Activated naive CD4-positive, alpha-beta T cell treated with anti-CD3 and anti-CD28 coated beads, Interleukin-2, amount 10 ng/mL, durations not matched to agents 7 days and 5 days (primary cell): ENCODE results near the gene SNX11.

Experiments used
- CTCF ChIA-PET: fragments of 350-600 bp; sonication (Branson Sonifier 250); formaldehyde crosslinking; loops from one replicate; lab custom pipeline; 2021; ENCODE audit warnings: antibody characterized with exemption; lab: Charles Lee
- DNase-seq: peaks from one replicate; pipeline ENCODE4 v3.0.0-alpha.2; 2020
- H3K27ac Mint-ChIP-seq: one replicate; pipeline ENCODE4 v1.8.0; 2021; ENCODE audit warnings: mild to moderate bottlenecking, moderate library complexity, mixed read lengths
- H3K27me3 Mint-ChIP-seq: one replicate; pipeline ENCODE4 v1.8.0; 2021; ENCODE audit warnings: mild to moderate bottlenecking, mixed read lengths
- H3K36me3 Mint-ChIP-seq: one replicate; pipeline ENCODE4 v1.8.0; 2021; ENCODE audit warnings: mixed read lengths
- H3K4me1 Mint-ChIP-seq: one replicate; pipeline ENCODE4 v1.8.0; 2021; ENCODE audit warnings: mixed read lengths
- H3K4me3 Mint-ChIP-seq: one replicate; pipeline ENCODE4 v1.8.0; 2021; ENCODE audit warnings: mild to moderate bottlenecking, moderate library complexity, mixed read lengths
- H3K9me3 Mint-ChIP-seq: one replicate; pipeline ENCODE4 v1.8.0; 2021; ENCODE audit warnings: mixed read lengths

Gene SNX11

DNA sequence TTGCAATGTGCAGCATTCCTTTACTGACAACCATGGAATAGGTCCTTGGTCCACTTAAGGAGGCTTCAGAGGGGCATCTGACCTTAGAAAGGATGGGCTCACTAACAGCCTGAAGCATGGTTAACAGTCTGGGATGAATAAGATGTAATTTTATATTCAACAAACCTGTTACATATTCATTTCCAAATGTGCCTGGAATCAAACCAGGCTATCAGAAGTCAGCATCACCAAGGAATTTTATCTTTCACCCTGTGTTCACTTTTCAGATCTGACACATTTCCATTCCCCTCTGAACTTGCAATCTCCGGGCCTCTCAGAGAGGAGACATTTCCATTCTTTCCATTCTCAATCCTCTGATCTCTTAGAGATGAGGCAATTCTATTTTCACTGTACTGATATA is 62.4 kb downstream of the SNX11 start:
- H3K36me3 Mint-ChIP-seq = peaks cover 46% of the 10 kb centered on the region
- no peak overlapping the region for H3K4me3 Mint-ChIP-seq
- CTCF ChIA-PET = no interaction called here
- H3K9me3 Mint-ChIP-seq = no peaks in the 10 kb centered on the region
- H3K4me1 Mint-ChIP-seq = peaks cover 16% of the 10 kb centered on the region
- DNase-seq = no peak
- no peaks in the 10 kb centered on the region for H3K27me3 Mint-ChIP-seq
- H3K27ac Mint-ChIP-seq = no peak overlapping the region
